Measurements from ENCODE around the gene TRPV5. TPM values are rescaled to one million over a fixed set of nuclear protein-coding genes. Genes with fewer than 3 reads are reported as not detected.

TRPV5 gene
- total RNA-seq, 2 experiments from 2014 or later: not detected

- CTCF ChIA-PET: no interaction called here
Observed at GRCh38 chr7:142859411-142859810, 74.1 kb downstream of the TRPV5 start.

More at GRCh38 chr7:142859411-142859810, 74.1 kb downstream of the TRPV5 start:
- Mint-ChIP-seq H3K27ac (no peak overlapping the region), H3K4me1 (peaks cover 20% of the 10 kb centered on the region), H3K9me3 (no peaks in the 10 kb centered on the region), H3K27me3 (peaks cover 2% of the 10 kb centered on the region), H3K4me3 (no peak overlapping the region), H3K36me3 (ENCODE audit: low read depth) (no peaks in the 10 kb centered on the region)
- DNase-seq: no peak
- POLR2A ChIA-PET: no interaction called here

Other genes with a start within 250 kb of the TRPV5 start
- not detected for gene PRSS1, start 184.3 kb downstream of the TRPV5 start, total RNA-seq
- gene PRSS2, start 162.8 kb downstream of the TRPV5 start, total RNA-seq: not detected
- 10 to 100 TPM; 28.6 to 29.1 TPM for gene EPHB6, start 78.7 kb downstream of the TRPV5 start, total RNA-seq
- gene TRPV6, start 48.0 kb downstream of the TRPV5 start, total RNA-seq: under 1 TPM in 1 of 2 experiments, not detected in 1; 0.07 TPM
- not detected for gene LLCFC1, start 5.7 kb upstream of the TRPV5 start, total RNA-seq
- gene KEL, start 28.6 kb upstream of the TRPV5 start, total RNA-seq: under 1 TPM; 0.12 to 0.15 TPM
- gene OR9A2, start 93.4 kb upstream of the TRPV5 start, total RNA-seq: not detected
- not detected for gene OR6V1, start 118.6 kb upstream of the TRPV5 start, total RNA-seq
- not detected for gene PIP, start 198.3 kb upstream of the TRPV5 start, total RNA-seq
- not detected for gene TAS2R39, start 249.7 kb upstream of the TRPV5 start, total RNA-seq

All from activated CD4-positive, alpha-beta T cell treated with anti-CD3 and anti-CD28 coated beads, Interleukin-2, amount 10 ng/mL, durations not matched to agents 7 days and 5 days (primary cell).